NCI-H1417 (cell line): ENCODE results near the gene COMMD9.

ENCODE experiments used
- DNase-seq, 3 experiments: peaks; one replicate each; lab custom pipeline; 2025; lab: John Stamatoyannopoulos, UW

The COMMD9 gene

GRCh38 chr11:36257351-36257750, 31.9 kb downstream of the COMMD9 start:
- no peak for DNase-seq

GRCh38 chr11:36254713-36255112, 34.5 kb downstream of the COMMD9 start:
- no peak for DNase-seq

- no peak for DNase-seq
Measured at GRCh38 chr11:36253238-36253637, 36.0 kb downstream of the COMMD9 start.

GRCh38 chr11:36251823-36252222, 37.4 kb downstream of the COMMD9 start:
- no peak for DNase-seq

- DNase-seq: no peak
Measured at GRCh38 chr11:36249246-36249645, 40.0 kb downstream of the COMMD9 start.

GRCh38 chr11:36248436-36248835, 40.8 kb downstream of the COMMD9 start:
- no peak for DNase-seq

DNA sequence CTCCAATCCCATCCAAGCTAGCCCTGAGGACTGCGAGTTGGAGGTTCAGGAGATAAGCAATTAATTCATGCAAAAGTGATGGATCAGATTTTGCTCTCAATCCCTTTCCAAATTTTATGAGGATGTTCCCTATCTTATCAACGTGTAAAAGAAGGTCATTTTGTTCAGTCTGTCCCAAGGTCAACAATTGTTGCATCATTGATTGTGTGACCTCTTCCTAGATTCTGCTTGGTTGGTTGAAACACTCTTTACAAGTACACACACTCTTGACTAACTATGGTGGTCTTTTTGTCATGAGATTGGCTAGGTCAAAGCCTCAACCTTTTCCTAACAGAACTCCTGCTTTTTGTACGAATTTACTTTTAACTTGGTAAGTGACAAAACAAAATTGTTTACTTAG, 41.7 kb downstream of the COMMD9 start:
- DNase-seq: no peak

DNA sequence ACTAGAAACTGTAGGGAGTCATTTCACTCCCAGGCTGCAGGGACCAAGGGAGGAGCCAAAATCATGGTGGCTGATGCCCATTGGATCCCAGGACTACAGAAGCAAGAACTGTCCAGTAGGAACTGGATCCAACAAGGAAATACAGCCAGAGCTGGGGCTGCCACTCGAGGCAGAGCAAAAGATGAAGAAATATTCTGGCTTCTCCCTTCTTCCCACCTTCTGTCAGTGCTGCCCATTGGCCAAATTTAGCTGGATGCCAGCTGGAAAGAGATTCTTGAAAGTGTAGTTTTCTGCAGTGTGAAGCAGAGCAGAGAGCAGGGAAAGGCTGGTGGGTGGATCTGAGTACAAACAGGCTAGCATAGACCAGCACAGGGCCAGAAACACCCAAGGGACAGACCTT, 45.6 kb downstream of the COMMD9 start:
- no peak for DNase-seq

GRCh38 chr11:36241497-36241896, 47.7 kb downstream of the COMMD9 start:
- no peak for DNase-seq

GRCh38 chr11:36240801-36241200, 48.4 kb downstream of the COMMD9 start:
- DNase-seq: peak; percentile 17 to 79 (median 47)

GRCh38 chr11:36240173-36240572, 49.1 kb downstream of the COMMD9 start:
- DNase-seq: no peak

DNA sequence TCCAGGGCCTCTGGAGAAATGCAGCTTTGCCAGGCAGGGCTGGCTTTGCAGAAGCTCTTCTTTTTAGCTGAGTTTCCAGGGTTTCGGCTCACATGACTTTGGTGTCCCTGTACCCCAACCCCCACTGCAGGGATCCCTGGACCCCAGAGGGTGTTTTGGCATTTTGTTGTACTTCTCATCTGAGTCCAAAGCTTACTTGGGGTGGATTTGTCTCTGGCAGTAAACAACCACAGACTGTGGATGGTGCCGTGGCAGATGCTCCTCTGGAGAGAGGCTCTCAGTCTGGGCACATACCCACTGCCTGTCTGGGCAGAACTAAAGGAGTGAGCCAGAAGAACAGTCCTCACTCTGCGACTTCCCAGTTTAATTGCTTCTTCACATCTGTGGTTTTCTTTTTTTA, 49.6 kb downstream of the COMMD9 start:
- DNase-seq: no peak

DNA sequence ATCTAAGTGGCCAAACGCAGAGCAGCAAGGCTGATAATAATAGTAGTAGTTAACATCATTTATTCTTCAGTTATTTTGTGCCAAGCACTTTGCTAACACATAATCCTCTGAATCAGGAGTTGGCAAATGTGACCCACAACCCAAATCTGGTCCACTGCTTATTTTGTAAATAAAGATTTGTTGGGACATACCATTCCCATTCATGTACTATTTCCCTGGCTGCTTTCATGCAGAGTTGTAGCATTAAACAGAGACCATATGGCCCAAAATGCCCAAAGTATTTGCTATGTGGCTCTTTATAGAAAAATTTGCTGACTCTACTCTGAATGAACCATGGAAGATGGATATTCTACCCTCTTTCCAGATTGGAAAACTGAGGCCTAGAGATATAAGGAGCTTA, 50.3 kb downstream of the COMMD9 start:
- DNase-seq: no peak

DNA sequence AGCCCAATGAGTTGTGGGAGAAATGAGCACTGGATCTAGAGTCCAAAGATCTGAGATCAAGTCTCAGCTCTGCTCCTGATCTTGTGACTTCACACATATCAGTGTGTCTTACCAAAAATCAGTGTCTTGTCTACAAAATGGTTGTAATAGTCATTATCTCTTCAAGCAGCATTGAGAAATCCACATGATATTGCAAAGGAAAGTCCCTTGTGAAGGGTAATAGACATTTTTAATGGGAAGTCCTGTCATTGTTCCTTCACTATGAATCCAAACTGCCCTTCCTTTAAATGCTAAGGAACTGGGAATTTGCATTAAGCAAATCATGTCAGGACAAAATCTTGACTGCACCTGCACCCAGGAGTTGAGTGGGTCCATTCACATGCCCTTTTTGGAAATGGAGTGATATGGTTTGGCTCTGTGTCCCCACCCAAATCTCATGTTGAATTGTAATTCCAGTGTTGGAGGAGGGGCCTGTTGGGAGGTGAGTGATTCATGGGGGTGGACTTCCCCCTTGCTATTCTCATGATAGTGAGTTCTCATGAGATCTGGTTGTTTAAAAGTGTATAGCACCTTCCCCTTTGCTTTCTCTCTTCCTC, 51.1 kb downstream of the COMMD9 start:
- no peak for DNase-seq

- DNase-seq: no peak
Measured at GRCh38 chr11:36237391-36237790, 51.8 kb downstream of the COMMD9 start.

DNA sequence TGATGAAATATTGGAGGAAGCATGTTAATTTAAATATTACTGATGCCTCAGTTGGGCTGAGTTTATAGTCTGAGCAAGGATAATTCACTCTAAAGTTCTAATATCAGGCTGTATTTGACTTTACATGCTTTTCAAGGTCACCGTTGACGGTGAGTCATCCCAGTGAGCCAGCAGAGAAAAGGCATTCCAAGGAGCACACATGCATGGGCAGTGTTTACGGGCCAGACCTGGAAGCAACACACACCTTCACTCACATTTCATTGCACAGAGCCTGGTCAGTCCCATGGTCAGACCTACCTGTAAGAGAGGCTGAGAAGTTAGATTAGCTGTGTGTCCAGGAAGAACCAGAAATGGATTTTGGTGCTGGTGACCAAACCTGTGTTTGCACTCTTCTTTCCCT, 53.5 kb downstream of the COMMD9 start:
- no peak for DNase-seq

DNA sequence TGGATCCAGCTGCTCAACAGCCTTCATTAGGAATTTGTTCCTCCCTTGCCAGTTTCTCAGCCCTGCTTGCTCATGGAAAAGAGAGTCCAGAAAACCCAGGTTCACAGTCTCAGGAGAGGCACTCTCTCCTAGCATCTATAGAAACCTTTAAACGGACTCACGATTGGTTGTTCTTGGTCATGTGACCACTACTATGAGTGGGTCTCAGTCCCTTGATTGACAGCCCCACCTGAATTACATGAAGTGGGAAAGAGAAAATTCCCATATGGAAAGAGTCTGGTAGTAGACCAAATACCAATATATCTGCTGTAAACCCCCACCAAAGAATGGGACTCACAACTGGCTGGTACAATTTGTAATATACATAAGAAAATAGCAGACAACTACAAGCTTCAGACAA, 54.4 kb downstream of the COMMD9 start:
- DNase-seq: no peak

DNA sequence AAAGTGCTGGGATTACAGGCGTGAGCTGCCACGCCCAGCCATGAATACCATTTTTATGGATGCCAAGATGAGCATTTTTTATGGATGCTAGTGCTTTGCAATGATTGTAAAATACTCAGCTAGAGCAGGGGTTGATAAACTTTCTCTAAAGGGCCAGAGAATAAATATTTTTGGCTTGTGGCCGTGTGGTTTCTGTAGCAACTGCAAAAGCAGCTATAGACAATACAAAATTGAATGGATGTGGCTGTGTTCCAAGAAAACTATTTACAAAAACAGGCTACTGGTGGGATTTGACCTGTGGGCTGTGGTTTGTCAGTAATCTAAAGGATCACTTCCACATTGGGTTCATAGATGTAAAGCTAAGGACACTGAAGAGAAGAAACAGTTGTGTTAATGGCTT, 56.0 kb downstream of the COMMD9 start:
- DNase-seq: no peak

DNA sequence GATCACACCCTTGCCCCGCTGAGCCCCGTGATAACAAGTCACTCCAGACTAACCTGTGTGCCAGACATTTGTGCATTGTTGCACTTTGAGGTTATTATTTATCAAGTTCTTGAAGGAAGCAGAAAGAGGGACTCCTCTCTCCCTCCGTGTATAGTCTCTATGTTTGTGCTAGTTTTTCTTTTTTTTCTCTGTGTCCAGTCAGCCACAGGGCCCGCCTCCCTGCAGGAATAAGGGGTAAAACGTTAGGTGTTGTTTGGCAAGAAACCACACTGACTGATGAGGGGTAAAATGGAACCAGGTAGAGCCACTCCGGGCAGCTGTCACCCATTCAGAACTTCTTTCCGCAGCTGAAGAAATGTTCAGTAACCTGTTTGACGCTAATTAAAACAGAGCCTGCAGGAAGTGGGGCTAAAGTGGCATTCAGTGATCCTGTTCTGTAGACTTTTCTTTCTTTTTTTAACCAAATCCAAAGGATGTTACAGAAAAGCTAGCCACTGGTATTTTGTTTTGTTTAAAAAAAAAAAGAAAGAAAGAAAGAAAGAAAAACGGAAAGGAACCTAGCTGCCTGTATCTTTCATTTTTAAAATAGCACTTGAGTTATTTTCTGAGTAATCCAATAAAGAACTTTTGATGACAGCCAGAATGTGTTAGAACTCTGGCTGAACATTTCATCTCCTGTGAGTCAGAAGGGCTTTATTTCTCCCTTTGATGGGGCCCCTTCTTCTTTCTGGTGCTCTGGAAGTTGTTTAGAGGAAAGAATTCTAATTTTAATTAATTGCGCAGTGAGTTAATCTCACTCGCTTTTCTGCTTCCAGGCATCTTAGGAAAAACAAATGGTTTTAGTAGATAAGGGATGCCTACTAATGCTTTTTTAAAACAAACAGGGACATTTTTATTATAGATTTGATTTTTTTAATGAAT, 58.2 kb downstream of the COMMD9 start:
- no peak for DNase-seq

GRCh38 chr11:36229091-36229705, 60.0 kb downstream of the COMMD9 start:
- peak in 2 of 3 experiments; percentile 2 to 62 for DNase-seq

- no peak for DNase-seq
Measured at GRCh38 chr11:36228689-36229088, 60.5 kb downstream of the COMMD9 start.

DNA sequence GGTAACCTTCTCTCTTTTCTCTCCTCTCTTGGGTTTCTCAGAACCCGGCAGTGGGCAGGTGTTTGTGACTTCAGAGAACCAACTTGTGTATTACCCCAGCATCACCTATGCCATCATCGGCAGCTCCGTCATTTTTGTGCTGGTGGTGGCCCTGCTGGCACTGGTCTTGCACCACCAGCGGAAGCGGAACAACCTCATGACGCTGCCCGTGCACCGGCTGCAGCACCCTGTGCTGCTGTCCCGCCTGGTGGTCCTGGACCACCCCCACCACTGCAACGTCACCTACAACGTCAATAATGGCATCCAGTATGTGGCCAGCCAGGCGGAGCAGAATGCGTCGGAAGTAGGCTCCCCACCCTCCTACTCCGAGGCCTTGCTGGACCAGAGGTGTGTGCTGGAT, 62.2 kb downstream of the COMMD9 start:
- DNase-seq: no peak

GRCh38 chr11:36224209-36224882, 64.9 kb downstream of the COMMD9 start:
- DNase-seq: no peak
